HG03135 (cell line): Measurements from ENCODE around the gene VWA3B.
A peak's percentile ranks its signal among the peaks of the same experiment; 100 is the strongest.
"Not testable (repeated sequence)": the region's sequence is repeated elsewhere in the genome, so short reads cannot be mapped to it uniquely, and the experiment has no call there.

Source experiments
- ATAC-seq: cut with Tn5 transposase; IDR thresholded peaks from one replicate; pipeline ENCODE4 v1.9.1; 2021; ENCODE audit warnings: mild to moderate bottlenecking, moderate library complexity; ENCODE audit not compliant: unreplicated experiment

Gene VWA3B

GRCh38 chr2:98086491-98087446 is at the start of gene VWA3B:
TSS of gene VWA3B (plus strand) at chr2:98087167. CDS start at chr2:98093093, 5,926 bp downstream.
- peak; percentile 73 for ATAC-seq

DNA sequence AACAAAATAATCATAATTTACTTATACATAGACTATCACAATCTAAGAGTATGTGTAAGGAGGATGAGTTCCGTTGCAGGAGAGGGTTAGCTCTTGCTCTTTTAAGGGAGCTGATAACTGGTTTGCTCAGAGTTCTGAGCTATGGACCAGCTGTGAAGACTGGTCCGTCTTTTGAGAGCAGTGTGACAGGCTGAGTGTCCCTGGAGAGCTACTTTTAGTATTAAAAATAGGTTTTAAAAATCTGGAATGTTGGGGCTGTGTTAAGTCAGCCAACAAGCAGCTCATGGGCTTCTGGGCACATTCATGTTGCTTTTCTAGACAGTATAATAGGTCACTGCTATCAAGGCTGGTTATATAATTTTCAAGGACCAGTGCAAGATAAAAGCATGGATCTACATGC is 49.8 kb upstream of the VWA3B start:
- no peak for ATAC-seq

DNA sequence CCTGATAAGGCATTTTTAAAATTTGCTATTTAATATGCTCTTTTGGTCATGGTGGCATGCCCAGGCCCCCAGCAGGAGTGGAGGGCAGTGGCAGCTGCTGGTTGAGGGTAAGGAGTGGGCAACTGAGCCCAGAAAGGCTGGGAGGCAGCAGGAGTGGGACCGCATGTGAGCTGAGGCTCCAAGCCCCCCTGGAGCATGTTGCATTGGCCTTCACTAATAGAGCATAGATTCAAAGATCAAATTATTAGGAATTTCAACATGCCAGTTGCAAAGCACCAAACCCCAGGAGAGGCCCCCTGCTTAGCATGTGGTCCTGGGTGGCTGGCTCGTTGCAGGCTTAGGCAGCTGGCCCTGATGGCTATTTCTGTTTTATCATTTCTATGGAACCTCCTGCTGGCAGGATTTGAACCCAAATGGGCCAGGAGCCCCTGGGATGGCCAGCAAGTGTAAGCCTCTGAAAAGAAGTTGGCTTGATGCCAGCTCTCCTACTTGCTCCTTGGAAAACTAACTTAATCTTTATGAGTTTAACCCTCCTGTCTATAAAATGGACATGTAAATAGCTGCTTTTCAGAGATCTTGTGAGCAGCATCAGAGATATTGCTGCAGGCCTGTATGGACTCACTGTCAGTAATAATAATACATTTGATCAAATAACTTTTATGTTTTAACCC is 49.2 kb upstream of the VWA3B start:
- ATAC-seq, result no peak

- no peak for ATAC-seq
Observed at GRCh38 chr2:98039085-98039756, 47.7 kb upstream of the VWA3B start.

DNA sequence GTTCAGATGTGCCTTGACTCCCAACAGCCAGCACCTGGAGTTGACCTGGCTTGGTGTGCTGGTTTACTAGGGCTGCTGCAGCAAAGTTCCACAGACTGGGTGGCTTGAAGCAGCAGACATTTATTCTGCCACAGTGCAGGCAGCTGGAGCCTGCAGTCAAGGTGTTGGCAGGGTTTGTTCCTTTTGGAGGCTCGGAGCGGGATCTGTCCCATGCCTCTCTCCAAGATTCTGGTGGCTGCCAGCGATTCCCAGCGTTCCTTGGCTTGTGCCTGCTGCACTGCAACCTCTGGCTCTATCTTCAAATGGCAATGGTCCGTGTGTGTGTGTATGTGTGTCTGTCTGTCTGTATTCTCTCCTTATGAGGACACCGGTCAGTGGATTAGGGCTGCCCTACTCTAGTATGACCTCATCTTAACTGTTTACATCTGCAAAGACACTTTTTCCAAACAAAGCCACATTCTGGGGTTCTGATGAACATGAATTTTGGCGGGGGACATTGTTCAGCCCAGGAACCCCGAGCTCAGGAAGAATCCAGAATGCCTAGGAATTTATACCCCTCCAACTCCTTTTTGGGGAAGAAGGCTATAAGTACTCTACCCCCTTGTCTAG is 46.5 kb upstream of the VWA3B start:
- ATAC-seq, result no peak

DNA sequence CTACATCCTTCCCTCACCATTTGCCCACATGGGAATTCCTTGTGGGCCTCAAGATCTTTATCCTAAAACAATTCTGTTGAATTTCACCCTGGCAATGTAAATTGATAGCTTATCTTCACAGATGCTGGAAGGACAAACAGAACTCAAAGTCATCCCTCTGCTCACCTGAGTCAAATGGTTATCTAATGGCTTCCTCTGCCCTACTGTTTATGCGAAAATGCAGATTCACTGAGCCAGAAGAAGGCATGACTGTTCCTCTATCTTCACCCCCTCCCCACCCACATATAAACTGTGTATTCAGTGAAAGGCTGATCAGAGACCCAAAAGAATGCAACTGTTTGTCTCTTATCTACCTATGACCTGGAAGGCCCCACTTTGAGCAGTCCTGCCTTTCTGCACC is 43.9 kb upstream of the VWA3B start:
- ATAC-seq, result no peak

- not testable (repeated sequence) for ATAC-seq
Observed at GRCh38 chr2:98044730-98045129, 42.2 kb upstream of the VWA3B start.

DNA sequence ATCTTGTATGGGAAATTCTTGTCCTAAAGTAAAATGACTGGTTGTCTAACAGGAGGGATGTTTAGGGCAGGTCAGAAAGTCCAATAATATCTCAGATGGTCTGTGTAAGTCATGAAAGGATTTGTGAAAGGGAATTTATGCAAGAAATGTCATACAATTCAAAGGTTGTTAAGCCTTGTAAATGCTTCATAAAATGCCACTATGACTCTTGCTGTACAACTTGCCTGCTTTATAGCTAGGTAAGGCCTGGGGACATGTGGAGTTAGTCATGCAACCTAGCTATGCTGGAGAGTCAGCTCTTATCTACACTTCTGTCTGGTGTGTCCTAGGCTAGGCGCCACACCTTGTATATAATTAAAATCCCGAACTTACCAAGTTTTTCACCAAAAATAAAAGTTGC is 36.9 kb upstream of the VWA3B start:
- no peak for ATAC-seq

GRCh38 chr2:98058191-98058975 is 28.6 kb upstream of the VWA3B start:
- ATAC-seq, result no peak

- no peak for ATAC-seq
Observed at GRCh38 chr2:98060277-98060676, 26.7 kb upstream of the VWA3B start.

- ATAC-seq, result no peak
Observed at GRCh38 chr2:98063291-98063854, 23.6 kb upstream of the VWA3B start.

DNA sequence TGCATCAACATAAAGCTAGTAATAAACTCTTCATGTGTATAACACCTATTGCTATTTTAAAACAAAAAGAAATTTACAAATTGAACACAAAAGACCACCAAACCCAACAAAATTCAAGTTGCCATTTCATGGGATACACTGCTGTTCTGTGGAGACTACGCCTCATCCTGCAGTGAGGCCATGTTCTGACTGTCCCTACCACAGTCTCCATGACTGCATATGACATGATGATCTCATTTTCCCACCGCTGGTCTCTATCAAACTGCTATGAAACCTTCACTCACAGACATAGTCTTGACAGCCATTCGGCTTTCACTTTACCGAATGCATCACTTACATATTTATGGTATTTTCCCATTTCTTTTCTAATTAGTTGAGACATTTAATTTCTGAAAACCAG is 21.2 kb upstream of the VWA3B start:
- no peak for ATAC-seq

DNA sequence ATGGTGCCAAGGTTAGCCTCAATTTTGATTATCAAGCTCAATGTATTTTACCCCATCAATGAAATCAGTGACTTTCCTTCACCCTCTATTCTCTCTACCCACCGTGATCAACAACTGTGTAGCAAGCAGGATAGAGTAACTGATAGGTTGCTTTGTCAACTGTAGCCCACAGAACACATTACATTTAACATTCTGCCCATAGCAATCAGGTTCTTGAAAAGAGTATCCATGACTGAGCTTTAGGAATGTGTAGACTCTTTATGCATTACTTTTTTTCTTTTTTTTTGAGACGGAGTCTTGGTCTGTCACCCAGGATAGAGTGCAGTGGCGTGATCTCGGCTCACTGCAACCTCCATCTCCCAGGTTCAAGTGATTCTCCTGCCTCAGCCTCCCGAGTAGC is 19.8 kb upstream of the VWA3B start:
- ATAC-seq, result no peak

GRCh38 chr2:98070081-98070480 is 16.9 kb upstream of the VWA3B start:
- ATAC-seq, result no peak

GRCh38 chr2:98072442-98072841 is 14.5 kb upstream of the VWA3B start:
- no peak for ATAC-seq

GRCh38 chr2:98078701-98079100 is 8.3 kb upstream of the VWA3B start:
- ATAC-seq, result no peak

DNA sequence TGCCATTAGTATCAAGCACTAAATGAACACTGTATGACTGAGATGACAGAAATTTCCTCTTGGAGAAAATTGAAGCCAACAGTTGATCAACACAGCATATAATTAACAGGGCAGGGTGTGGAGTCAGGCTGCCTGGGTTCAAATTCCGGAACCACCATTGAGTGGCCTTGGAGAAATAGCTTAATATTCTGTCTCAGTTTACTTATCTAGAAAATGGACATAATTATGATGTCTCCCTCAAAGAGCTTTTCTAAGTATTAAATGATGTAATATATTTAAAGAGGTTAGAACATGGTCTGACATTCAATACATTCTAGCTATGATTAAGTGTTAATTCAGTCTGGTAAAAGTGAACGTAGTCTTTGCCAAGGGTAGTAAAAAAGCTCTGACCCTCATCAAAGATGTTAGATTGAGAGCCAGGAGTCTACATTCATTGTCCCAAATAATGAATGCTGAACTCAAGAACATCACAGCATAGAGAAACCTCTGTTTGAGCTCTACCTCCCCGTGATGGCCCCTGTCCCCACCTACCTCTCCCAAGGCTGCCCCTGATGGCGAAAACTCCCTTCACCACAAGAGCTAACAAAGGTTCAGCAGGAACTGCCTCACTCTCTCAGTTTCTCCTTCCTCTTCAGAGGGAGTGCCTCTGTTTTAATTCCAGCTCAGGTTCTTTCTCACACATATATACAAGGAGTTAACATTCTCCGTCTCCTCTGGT is 2.7 kb upstream of the VWA3B start:
- no peak for ATAC-seq

GRCh38 chr2:98084869-98085238 is 2.1 kb upstream of the VWA3B start:
- ATAC-seq, result no peak

DNA sequence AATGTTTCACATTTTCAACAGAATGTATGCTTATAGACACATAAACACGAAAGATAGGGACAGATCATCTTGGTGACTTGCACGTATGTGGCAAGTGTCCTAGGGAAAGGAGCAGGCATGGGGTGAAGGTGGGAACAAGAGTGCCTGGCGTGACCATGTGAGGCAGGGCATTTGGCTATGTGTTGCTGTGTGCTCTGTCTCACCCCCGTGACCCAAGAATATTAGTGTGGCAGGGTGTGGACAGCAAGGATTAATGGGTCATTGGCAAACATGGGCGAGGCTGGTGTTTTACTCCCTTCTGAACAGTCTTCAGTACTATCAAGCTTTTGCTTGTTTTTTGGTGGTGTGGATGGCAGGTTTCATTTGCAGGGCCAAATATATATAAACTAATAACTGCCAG is 1.3 kb upstream of the VWA3B start:
- no peak for ATAC-seq
